B cell (primary cell): Measurements from ENCODE around the gene ARL6IP5. TPM values are rescaled to one million over a fixed set of nuclear protein-coding genes. Genes with fewer than 3 reads are reported as not detected.

ENCODE experiments used
- ATAC-seq: fragments of 200-7000 bp; cut with Tn5 transposase; one replicate; pipeline ENCODE4 v1.10.0; 2021; ENCODE audit warnings: low read depth, mild to moderate bottlenecking, moderate number of reproducible peaks, moderate library complexity
- CTCF ChIA-PET: fragments of 350-600 bp; sonication (Branson Sonifier 250); formaldehyde crosslinking; loops from one replicate; lab custom pipeline; 2021; ENCODE audit warnings: antibody characterized with exemption, inconsistent platforms; lab: Charles Lee
- POLR2A ChIA-PET: fragments of 350-600 bp; sonication (Branson Sonifier 250); formaldehyde crosslinking; loops from one replicate; lab custom pipeline; 2021; ENCODE audit warnings: antibody characterized with exemption; lab: Charles Lee
- DNase-seq: peaks from one replicate; pipeline ENCODE4 v3.0.0; 2013
- H2AFZ ChIP-seq: 2 replicates; pipeline ENCODE4 v1.6.1; 2012; ENCODE audit warnings: mild to moderate bottlenecking, low read depth, low read length; ENCODE audit not compliant: insufficient read depth, poor library complexity, severe bottlenecking
- H3K27ac ChIP-seq, 2 donors: 1 replicate in 1 of 2; 2 replicates in 1 of 2; pipeline ENCODE4 v1.5.1; 2012 to 2013; ENCODE audit warnings: low read length in 2 of 2, mild to moderate bottlenecking in 2 of 2, moderate library complexity in 1 of 2
- H3K27me3 ChIP-seq, 4 experiments: fragments of 200-600 bp in 1 of 4; sonication (generic) in 1 of 4; replicated peaks in 1 of 4; 1 replicate in 2 of 4; 2 replicates in 2 of 4; pipeline versions ENCODE4 v1.6.1 to v1.7.0; 2013 to 2016; ENCODE audit warnings: low read length in 3 of 4, mild to moderate bottlenecking in 2 of 4, mixed read lengths in 1 of 4, moderate library complexity in 1 of 4; ENCODE audit not compliant: insufficient read depth in 4 of 4, control insufficient read depth in 3 of 4; ENCODE audit errors: control extremely low read depth in 1 of 4
- H3K36me3 ChIP-seq, 2 experiments: replicated peaks in 1 of 2; 1 replicate in 1 of 2; 2 replicates in 1 of 2; pipeline versions ENCODE4 v1.6.1 to v1.7.1; 2013; ENCODE audit warnings: low read length in 1 of 2; ENCODE audit not compliant: insufficient read depth in 2 of 2, control insufficient read depth in 1 of 2; ENCODE audit errors: control extremely low read depth in 1 of 2, extremely low read depth in 1 of 2
- H3K4me1 ChIP-seq, 2 donors: fragments of 200-600 bp in 1 of 2; sonication (generic) in 1 of 2; 1 replicate in 1 of 2; 2 replicates in 1 of 2; pipeline versions ENCODE4 v1.5.1 to v1.6.1; 2013 to 2017; ENCODE audit warnings: low read length in 2 of 2; ENCODE audit not compliant: control insufficient read depth in 2 of 2, insufficient read depth in 2 of 2
- H3K4me2 ChIP-seq: replicated peaks from 2 replicates; pipeline ENCODE3; 2012; ENCODE audit warnings: mild to moderate bottlenecking, low read depth, low read length; ENCODE audit not compliant: poor library complexity, severe bottlenecking
- H3K4me3 ChIP-seq, 5 experiments: fragments of 200-600 bp in 1 of 5; sonication (generic) in 1 of 5; 1 replicate in 3 of 5; 2 replicates in 2 of 5; pipeline versions ENCODE4 v1.5.1 to v1.7.0; 2011 to 2016; ENCODE audit warnings: low read length in 4 of 5, mild to moderate bottlenecking in 4 of 5, low read depth in 2 of 5, control low read depth in 1 of 5, moderate library complexity in 1 of 5; ENCODE audit not compliant: insufficient read depth in 1 of 5; ENCODE audit errors: control extremely low read depth in 1 of 5, extremely low read depth in 1 of 5
- H3K79me2 ChIP-seq: fragments of 200-600 bp; sonication (generic); one replicate; pipeline ENCODE4 v1.6.0; 2016; ENCODE audit warnings: low read length; ENCODE audit not compliant: control insufficient read depth, insufficient read depth
- H3K9ac ChIP-seq: fragments of 200-600 bp; sonication (generic); 2 replicates; pipeline ENCODE4 v1.6.1; 2017; ENCODE audit warnings: mild to moderate bottlenecking, low read length, moderate library complexity
- H3K9me3 ChIP-seq, 3 donors: one replicate each; pipeline versions ENCODE4 v1.6.1 to v1.7.1; 2013; ENCODE audit warnings: low read length in 2 of 3; ENCODE audit not compliant: control insufficient read depth in 2 of 3, insufficient read depth in 1 of 3; ENCODE audit errors: control extremely low read depth in 1 of 3
- H4K20me1 ChIP-seq: 2 replicates; pipeline ENCODE4 v1.6.0; 2012; ENCODE audit warnings: mild to moderate bottlenecking, low read length; ENCODE audit not compliant: insufficient read depth, control insufficient read depth, poor library complexity, severe bottlenecking
- H3K27ac Mint-ChIP-seq: one replicate; pipeline ENCODE4 v1.8.0; 2021; ENCODE audit warnings: mixed read lengths
- H3K27me3 Mint-ChIP-seq: one replicate; pipeline ENCODE4 v1.8.0; 2021; ENCODE audit warnings: mixed read lengths
- H3K4me1 Mint-ChIP-seq: one replicate; pipeline ENCODE4 v1.8.0; 2021; ENCODE audit warnings: mixed read lengths
- H3K4me3 Mint-ChIP-seq: one replicate; pipeline ENCODE4 v1.8.0; 2021; ENCODE audit warnings: mixed read lengths
- H3K9me3 Mint-ChIP-seq: one replicate; pipeline ENCODE4 v1.8.0; 2022; ENCODE audit warnings: mixed read lengths; ENCODE audit not compliant: insufficient read depth
- EZH2 ChIP-seq: IDR thresholded peaks from 2 replicates; pipeline ENCODE4 v1.6.1; 2012; ENCODE audit warnings: borderline replicate concordance, low read depth, mild to moderate bottlenecking, moderate library complexity, low read length; ENCODE audit not compliant: insufficient read depth, poor library complexity, severe bottlenecking
- WGBS: methylation state at CpG from one replicate; pipeline ENCODE4 v1.1.5; 2013; ENCODE audit warnings: missing lambda C conversion rate; ENCODE audit not compliant: insufficient coverage; 5-methylcytosine and 5-hydroxymethylcytosine counted together
- intact Hi-C: fragments of 100-400 bp; cut with micrococcal nuclease; formaldehyde crosslinking; loops from one replicate; pipeline ENCODE4 v1.10.0; 2022
- polyA plus RNA-seq: library from polyadenylated mRNA; depleted of rRNA; stranded (reverse); fragments of >200 nt; gene quantifications from 2 replicates; pipeline ENCODE4 v1.2.3, GENCODE V29; 2012
- total RNA-seq, 2 donors: library from RNA; stranded (reverse); fragments of 120-200 nt in 1 of 2; gene quantifications; 1 replicate in 1 of 2; 2 replicates in 1 of 2; pipeline versions ENCODE4 v1.2.3 to v1.2.4, GENCODE V29; 2013 to 2022
- TF ChIP-seq, protein P1 (sequence below): fragments of 200-600 bp; IDR thresholded peaks from one replicate; pipeline ENCODE4 v1.8.0; 2022; ENCODE audit warnings: antibody characterized with exemption, mild to moderate bottlenecking

Gene ARL6IP5
- total and polyA plus RNA-seq, 2 donors (not counting 1 experiment from before 2014, with no cell fraction given) = 39.5 to 89.1 TPM

DNA sequence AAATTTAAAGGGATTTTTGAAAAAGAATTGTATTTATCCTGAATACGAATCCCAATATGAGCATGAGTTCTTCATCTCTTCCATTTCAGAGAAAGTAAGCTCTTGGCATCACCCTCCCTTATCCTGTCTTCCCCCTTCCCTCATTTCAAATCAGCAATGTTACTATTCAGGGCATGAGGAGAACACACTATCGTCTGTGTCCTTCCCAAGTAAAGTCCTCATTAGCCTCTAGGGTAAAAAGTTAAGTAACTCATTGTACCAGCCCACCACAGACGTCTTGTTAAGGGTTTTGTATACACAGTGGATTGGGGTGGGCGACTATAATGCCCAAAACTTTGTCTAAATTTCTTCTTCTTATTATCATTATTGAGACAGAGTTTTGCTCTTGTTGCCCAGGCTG, 14.8 kb downstream of the ARL6IP5 start:
- Histone ChIP-seq H3K79me2 (peaks cover 98% of the 10 kb centered on the region), H3K4me3 (no peak overlapping the region), H3K4me2 (no peak overlapping the region), H2AFZ (no peak overlapping the region), H4K20me1 (peaks cover 32% of the 10 kb centered on the region), H3K9ac (no peak overlapping the region), H3K27ac (no peak overlapping the region), H3K36me3 (peaks cover 10 to 52% of the 10 kb centered on the region in 2 experiments), H3K9me3 (no peaks in the 10 kb centered on the region), H3K27me3 (no peaks in the 10 kb centered on the region), H3K4me1 (peaks cover 23 to 30% of the 10 kb centered on the region in 2 donors)
- intact Hi-C loops = no loop called here
- POLR2A ChIA-PET = no interaction called here
- Mint-ChIP-seq H3K9me3 (no peaks in the 10 kb centered on the region), H3K4me3 (no peak overlapping the region), H3K27me3 (no peaks in the 10 kb centered on the region), H3K27ac (peak overlapping the region; percentile 2), H3K4me1 (peaks cover 39% of the 10 kb centered on the region)
- TF ChIP-seq EZH2 = no peak
- TF ChIP-seq, protein P1, sequence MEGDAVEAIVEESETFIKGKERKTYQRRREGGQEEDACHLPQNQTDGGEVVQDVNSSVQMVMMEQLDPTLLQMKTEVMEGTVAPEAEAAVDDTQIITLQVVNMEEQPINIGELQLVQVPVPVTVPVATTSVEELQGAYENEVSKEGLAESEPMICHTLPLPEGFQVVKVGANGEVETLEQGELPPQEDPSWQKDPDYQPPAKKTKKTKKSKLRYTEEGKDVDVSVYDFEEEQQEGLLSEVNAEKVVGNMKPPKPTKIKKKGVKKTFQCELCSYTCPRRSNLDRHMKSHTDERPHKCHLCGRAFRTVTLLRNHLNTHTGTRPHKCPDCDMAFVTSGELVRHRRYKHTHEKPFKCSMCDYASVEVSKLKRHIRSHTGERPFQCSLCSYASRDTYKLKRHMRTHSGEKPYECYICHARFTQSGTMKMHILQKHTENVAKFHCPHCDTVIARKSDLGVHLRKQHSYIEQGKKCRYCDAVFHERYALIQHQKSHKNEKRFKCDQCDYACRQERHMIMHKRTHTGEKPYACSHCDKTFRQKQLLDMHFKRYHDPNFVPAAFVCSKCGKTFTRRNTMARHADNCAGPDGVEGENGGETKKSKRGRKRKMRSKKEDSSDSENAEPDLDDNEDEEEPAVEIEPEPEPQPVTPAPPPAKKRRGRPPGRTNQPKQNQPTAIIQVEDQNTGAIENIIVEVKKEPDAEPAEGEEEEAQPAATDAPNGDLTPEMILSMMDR = no peak
- DNase-seq (no peak), ATAC-seq (no peak)
- no CpG with 5 or more reads among the region's 4 CpGs for WGBS
- CTCF ChIA-PET = interaction anchor here (0.8 kb wide), 1 partner anchor 21 kb away, joined by 3 read pairs; no protein-coding TSS in a partner anchor

DNA sequence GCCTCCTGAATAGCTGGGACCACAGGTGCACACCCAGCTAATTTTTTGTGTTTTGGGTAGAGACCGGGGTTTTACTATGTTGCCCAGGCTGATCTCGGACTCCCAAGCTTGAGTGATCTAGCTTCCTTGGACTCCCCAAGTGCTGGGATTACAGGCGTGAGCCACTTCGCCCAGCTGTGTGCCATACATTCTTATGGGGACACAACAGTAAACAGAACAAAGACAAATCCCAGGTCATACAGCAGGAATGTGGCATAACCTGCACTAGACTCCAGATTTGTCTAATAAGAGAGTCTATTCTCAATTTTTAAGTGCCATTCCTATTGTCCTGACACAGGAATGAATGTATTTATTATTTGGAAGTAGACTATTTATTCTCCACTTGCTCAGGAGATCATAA, 17.6 kb downstream of the ARL6IP5 start:
- H3K27ac ChIP-seq = peak overlapping the region in 1 of 2 donors; percentile 46
- H3K9ac ChIP-seq = no peak overlapping the region
- no peaks in the 10 kb centered on the region for H3K9me3 Mint-ChIP-seq
- peaks cover 26% of the 10 kb centered on the region for H3K4me1 Mint-ChIP-seq
- no peak overlapping the region for H2AFZ ChIP-seq
- no peak overlapping the region for H3K4me3 Mint-ChIP-seq
- DNase-seq (no peak), ATAC-seq (no peak)
- no peak overlapping the region for H3K4me2 ChIP-seq
- no peak overlapping the region for H3K27ac Mint-ChIP-seq
- H3K9me3 ChIP-seq = no peaks in the 10 kb centered on the region
- intact Hi-C loops = no loop called here
- TF ChIP-seq, protein P1 = no peak
- no peak for TF ChIP-seq EZH2
- H3K36me3 ChIP-seq = peaks cover 9 to 54% of the 10 kb centered on the region in 2 experiments
- ChIA-PET POLR2A (no interaction called here), CTCF (interaction anchor here (1.3 kb wide), 1 partner anchor 13 kb away, joined by 7 read pairs; no protein-coding TSS in a partner anchor)
- peaks cover 70% of the 10 kb centered on the region for H3K79me2 ChIP-seq
- no peaks in the 10 kb centered on the region for H3K27me3 ChIP-seq
- H4K20me1 ChIP-seq = peaks cover 27% of the 10 kb centered on the region
- peaks cover 4 to 9% of the 10 kb centered on the region in 2 donors for H3K4me1 ChIP-seq
- 95% methylated on average over 4 of the region's 4 CpGs for WGBS
- no peaks in the 10 kb centered on the region for H3K27me3 Mint-ChIP-seq
- H3K4me3 ChIP-seq = no peak overlapping the region
